Glomerular visceral epithelial cell (primary cell): ENCODE data around the gene CYBA.

Source experiments
- DNase-seq: peaks from one replicate; pipeline ENCODE4 v3.0.0-alpha.2; 2016; ENCODE audit errors: extremely low spot score

Gene CYBA

DNA sequence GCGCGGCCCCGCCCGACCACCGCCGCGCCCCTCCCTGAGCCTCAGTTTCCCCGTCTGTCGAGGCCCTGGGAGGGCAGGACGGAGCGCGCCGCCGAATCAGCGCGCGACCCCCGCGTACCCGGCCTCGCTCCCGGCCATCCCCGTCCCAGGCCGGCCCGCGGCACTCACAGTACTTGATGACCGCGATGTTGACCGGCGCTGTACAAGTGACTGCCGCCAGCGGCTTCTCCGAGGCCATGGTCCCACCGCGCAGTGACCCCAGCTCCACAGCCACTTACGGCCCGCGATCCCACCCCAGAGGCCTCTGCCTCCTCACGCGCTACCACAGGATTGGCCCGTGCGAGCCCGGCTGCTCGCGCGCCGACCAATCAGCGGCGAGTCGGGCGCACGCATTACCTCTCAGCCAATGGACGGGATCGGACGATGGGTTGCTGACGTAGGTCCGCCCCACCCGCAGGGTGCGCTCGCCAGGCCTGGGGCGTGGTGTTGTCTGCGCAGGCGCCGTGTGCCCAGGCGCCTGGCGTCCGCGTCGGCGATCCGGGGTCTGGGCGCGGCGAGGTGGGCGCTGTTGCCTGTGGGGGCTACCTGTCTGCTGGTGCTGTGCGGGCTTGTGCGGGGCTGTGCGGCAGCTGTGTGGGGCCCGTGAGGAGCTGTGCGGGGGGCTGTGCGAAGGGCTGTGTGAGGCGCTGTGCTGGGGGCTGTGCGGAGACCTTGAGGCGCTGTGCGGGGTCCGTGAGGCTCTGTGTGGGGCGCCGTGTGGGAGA is 12.2 kb upstream of the CYBA start, which contains the start of gene MVD:
Gene MVD, minus strand, starts transcription at position 249 of the 764 bp plus-strand sequence. Its CDS starts 11 bp downstream, at position 238.
- DNase-seq = peak; percentile 97

DNA sequence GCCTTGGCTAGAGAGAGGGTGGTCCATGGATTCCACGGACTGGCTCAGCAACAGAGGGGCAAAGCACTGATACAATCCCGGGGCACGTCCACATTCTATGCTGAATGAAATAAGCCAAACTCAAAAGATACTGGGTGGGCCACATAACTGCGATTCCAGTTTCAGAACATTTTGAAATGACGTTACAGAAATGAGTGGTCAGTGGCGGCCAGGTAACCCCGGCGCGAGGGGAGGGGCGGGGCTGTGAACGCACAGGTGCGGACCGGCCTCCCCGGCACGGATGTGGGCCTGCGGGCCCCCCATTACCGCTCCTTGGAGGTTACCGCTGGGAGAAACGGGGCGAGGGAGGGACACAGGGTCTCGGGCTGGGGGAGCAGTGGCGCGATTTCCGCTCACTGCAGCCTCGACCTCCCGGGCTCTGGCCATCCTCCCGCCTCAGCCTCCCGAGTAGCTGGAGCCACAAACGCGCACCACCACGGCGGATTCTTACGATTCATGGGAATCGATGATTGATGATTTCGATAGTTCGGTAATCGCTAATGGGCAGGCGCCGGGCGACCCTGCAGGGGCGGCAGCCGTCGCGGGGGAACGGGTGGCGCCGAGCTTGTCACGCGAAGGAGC is 11.5 kb upstream of the CYBA start:
- no peak for DNase-seq

DNA sequence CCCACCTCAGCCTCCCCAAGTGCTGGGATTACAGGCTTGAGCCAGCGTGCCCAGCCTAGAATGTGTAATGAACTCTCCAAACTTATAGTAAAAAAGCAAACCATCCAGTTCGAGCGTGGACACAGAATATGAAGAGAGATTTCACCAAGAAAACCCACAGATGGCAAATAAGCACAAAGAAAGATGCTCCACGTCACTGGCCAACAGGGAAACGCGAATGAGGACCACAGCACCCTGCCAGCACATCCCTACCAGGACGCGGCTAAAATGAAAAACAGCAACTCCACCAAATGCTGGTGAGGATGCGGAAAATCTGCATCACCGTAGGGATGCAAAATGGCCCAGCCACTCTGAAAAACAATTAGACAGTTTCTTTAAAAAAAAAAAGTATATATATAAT is 10.6 kb upstream of the CYBA start:
- no peak for DNase-seq

DNA sequence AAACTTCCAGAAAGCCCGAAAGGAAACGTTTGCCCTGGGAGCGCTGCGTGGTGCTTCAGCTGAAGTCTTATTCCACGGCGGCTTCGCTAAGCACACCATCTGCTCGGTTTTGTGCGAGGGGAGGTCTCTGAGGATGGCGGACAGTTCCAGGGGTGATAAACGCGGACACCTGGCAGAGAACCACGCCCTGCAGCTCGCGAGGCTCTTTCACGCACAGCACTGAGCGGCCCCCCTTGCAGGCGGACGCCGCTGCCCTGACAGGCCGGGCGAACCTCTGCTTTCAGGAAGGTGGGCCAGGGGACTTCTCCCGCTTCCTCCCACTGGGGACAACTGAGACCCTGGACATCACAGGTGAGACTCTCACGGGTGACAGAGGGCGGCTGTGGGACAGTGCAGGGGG is 8.3 kb upstream of the CYBA start:
- no peak for DNase-seq

DNA sequence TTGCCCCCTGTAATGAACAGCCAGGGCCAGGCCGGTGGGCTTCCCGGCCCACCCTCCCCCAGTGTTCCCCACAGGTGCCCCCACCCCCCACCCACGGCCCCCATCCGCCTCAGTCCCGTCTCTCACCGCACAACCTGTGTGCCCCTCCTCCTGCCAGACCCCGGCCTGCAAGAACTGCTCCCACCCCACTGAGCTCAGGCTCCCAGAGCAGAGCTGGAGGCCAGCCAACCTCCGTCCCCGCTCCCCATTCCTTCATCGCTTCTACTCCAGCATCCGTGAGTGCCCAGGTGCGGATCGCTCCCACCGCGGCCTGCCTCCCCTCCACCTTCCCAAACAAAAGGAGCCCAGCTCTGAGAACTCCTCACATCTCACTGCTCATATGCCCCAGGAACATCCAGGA is 7.9 kb upstream of the CYBA start:
- no peak for DNase-seq

DNA sequence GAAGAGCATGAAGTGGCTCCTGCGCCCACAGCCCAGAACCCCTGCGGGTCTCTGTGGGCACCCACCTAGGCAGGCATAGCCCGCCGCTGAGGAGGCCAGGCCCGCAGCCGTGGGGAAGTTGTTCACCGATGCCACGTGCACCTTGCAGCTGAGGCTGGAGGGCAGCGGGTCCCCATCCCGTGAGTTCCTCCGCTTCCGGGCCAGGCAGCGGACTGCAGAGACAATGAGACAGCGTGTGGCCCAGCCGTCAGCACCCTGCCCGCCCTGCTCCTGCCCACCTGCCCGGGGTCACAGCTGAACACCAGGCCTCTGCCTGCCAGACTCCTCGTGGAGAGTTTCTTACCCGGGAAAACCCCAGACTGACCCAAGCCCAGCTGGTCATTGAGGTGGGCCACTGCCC is 6.5 kb upstream of the CYBA start:
- no peak for DNase-seq

DNA sequence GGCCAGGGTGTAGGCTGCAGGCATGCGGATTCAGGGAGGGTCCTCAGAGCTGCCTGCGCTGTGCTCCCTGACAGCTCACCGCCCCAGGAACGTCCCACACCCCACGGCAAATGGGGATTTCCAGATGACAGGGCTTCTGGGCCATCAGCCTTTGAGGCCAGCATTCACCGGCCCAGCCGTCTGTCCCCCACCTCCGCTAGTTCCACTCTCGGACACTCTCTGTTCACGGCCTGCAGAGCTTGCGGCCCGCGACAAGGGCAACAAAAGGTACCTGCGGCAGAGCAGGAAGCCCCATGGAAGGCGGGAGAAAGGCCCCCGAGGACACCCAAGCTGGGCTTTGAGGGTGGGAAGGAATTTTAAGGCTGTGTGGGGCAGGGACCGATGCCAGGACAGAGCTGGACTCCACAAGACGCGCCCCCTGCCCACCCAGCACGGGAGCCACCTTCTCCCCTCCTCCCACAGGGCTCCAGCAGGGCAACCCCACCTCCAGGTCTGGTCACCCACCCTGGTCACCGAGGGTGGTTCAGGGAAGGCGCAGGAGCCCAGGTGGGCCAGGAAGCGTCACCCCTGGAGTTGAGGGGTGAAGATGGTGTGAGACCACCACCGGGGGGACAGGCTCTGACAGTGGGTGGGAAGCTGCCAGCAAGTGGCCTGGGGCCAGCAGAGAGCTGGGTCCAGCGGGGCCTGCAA is 5.6 kb upstream of the CYBA start:
- no peak for DNase-seq

DNA sequence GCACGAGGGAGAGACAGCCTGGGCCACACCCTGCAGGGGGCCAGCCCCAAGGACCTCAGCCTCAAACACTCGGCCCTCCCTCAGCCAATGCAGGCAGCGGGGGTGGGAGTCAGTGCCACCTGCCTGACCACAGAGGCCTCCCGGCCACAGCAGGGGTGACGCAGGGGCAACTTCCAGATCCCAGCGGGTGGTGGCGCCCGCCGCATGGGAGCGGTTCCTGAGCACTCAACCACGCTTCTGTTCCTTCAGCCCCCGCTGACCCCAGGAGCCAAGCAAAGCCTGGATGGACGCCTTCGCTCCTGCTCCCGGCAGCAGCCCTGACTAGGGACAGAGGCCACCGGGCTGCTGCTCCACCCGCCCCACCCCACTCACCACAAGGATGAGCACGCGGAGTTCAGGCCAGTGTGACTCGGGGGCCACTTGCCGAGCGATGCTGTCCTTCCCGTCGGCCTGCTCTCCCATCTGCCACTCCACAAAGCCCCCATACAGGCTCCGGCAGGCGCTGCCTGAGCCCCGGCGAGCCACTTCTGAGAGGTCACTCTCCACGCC is 5.0 kb upstream of the CYBA start:
- DNase-seq = no peak

DNA sequence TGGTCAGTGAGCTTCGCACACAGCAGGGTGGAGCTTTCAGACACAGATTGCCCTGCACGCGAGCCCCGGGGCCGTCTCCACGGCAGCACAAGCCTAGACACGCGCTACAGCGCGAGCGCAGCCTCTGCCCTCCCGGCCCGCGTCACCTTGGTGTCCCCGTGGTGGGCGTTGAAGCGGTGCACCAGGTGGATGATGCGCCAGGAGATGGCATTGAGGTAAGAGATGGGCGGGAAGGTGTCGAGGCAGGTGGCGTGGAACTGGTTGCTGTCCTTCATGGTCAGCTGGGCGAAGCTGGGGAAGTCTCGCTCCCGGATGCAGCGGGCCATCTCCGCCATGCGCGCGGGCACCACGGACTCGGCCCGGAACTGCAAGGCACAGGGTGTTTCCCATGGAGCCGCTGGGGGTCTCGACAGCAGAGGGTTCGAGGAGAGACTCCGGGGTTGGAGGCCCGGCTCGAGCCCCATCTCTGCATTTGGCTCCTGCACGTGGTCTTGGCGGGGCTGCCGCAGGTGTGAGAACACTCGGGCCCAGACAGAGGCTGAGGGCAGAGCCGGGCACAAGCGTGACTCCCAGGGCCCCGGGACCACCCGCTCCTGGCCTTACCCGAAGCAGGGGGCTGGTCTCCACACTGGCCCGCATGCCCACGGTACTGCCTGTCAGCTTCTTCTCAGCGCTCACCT is 4.3 kb upstream of the CYBA start:
- DNase-seq = no peak

DNA sequence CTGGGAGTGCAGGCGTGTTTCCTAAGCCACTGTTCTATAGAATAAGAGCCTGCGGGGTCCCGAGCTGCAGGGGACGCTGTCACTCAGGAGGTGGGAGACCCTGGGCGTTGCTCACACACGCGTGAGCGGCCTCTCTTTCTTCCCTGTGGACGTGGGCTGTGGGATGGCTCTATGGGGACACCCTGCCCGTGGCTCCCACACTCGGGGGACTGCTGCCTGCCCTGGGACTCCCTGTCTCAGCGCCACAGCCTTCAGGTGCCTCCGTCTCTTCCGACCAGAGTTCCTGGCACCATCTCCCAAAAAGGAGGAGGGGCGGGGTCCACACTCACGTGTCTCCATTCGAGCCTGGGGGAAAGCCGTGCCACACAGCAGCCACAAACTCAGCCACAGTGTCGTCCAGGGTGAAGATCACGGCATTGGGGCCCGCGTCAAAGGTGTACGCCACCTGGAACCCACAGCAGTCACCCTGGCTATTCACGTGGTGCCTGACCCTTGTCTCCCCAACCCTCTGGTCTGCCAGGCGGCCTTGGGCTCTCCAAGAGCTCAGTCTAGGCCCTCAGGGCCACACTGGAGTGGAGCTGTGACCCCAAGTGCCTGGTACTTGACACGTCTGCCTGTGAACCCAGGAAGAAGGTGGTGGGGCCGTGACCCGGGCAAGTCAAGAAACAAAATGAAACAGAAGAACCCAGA is 3.7 kb upstream of the CYBA start:
- no peak for DNase-seq

DNA sequence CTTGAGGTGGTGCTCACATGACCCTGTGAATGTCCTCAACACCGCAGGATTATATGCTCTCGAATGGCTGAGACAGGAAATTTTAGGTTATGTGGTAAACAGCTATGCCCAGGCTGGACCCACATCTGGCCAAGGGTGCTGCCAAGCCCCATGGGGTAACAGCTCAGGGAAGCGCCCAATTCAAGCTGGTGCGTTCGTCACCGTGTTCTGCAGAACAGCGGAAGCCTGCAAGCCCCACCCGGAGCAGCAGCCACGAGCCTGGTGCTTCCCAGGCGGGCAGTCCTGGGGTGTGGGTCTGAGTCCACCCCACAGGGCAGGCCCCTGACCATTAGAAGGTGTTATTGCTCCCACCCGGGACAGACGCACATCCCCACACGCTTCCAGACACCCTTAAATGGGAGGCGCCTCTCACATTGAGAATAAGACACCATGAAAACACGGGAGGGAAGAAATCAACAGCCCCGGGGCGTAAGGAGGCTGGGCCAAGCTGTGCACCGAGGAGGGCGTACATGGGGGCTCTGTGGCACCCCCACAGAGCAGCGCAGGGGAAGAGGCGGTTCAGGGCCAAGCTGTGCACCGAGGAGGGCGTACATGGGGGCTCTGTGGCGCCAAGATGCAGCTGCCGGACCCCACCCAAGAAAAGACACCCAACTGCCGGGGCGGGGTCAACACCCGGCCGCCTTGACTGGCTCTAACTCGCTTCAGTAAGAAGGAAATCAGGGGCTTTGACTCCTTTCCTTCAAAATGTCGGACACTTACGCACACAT is 2.9 kb upstream of the CYBA start:
- DNase-seq = no peak

DNA sequence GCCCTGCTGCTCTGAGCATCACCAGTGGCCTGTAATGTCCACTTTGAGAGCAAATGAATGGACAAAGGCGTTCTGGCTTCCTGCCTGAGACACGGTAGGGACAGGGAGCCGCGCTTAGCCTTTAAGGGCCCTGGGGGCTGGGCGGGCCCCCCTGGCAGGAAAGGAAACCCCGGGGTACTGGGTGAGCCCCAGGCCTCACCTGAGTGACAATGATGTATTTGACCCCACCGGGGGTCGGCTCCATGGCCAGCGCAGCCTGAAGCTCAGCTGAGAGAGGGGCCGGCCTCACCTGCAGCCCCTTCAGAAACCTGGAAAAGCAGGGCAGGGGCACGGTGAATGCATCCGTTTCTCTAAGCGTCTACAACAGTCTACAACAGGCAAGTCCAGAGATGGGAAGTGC is 2.2 kb upstream of the CYBA start:
- DNase-seq = no peak

DNA sequence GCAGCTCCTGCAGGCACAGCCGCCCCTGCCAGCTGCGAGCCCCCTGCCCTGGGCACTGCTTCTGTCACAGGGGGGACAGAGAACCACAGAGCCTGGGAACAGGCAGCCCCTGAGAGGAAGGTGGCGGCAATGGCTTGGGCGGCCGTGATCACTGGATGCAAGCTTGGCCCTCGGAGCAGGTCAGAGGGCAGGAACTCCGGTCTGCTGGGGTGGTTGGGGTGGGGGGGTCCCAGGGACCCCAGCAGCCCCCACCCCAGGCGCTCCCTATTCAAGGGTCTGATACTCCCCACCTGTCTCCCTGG is 1.9 kb upstream of the CYBA start:
- no peak for DNase-seq

DNA sequence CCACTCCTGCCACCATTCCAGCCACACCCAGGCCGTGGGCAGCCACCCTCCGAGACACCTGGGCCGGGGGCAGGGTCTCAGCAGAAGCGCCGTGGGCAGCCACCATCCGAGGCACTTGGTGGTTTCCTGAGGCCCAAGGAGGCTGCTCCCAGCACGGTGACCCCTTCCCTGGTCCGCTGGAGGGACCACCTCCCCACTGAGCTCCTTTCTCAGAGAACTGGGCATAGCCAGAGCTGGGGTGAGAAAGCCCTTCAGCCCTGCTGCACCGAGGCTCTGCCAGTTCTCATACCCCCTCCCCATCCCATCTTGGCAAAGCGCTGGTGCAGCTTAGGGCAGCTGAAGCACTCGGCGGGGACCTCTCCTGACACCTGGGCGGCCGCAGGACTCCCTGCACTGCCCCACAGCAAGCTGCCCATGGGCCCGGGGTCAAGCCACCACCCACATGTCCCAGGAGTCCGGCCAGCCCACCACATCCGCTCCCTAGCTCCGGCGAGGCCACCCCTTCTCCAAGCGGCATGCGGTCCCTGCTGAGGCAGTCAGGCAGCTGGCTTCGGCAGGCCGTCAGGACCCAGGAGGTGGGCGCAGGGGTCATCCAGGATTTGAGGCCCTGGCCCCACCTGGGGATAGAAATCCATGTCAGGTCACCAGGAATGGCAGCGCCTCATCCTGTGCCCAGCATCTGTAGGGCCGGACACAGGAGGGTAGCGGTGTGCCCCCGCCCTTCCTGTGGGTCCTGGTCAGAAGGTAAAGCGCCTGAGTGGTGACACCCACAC is 1.3 kb upstream of the CYBA start:
- DNase-seq = no peak

DNA sequence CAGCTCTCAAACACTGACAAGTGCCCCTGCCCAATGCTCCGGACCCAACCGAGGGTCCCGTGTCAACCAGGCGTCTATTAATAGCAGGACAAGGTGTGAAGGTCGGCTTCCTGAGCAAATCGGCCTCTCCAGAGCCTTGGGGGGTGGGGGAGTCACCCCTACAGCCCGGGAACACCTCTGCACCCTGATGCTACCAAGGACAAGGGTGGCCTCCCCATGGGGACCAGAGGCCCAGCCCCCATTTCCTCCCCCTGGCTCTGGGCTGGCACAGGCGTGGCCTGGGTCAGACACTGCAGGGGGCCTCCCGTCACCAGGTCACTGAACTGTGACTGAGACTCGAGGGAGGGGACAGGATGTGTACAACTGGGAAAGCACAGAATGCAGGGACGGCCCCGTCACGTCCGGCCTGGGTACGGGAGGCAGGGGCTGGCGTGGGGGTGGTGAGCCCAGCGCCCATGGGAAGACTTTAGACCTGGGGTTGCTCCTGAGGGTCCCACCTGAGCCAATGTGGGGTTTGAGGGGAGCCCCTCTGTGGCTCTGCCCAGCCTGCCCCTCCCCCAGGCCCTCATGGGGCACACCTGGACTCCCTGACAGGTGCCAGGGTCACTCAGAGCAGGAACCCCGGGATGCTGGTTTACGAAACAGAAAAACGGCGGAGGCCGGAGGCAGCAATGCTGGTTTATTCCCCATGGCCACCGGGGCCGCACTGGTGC is 579 bp upstream of the CYBA start:
- DNase-seq = peak; percentile 87

DNA sequence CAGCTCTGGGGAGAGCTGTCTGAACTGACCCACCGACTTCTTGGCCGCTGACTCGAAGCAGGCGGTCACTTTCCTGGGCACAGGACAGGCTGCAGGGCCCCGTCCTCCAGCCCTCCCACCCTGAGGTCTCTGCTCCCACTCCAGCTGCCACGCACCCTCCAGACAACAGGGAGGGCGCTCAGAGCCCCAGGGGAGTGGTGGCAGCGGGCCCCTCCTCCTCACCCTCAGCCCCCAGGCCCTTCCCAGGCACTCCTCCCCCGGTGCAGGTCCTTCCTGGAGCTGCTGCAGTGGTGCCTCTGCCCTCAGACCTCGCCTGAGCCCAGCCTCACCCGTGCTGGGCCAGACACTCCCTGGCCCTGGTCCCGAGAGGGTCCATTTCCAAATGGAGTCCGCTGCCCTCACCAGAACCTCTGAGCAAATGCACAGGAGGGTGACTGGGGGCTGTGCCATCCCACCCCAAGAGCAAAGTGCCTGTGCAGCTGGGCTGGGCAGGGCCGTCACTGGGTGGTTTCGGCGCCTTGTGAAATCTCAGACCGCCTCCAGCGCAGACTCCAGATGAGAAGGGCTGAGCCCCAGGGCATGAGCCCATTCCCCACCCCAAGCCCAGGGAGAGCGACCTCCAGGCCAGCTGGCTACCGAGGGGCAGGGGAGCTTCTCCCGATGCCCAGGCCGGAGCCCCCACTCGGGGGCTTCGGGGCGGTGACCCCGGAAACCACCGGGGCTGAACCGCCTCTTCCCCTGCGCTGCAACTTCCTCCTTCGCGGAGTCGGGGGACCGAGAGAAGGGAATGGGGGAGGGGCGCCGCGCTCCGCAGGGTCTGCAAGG is 717 bp downstream of the CYBA start:
- no peak for DNase-seq

DNA sequence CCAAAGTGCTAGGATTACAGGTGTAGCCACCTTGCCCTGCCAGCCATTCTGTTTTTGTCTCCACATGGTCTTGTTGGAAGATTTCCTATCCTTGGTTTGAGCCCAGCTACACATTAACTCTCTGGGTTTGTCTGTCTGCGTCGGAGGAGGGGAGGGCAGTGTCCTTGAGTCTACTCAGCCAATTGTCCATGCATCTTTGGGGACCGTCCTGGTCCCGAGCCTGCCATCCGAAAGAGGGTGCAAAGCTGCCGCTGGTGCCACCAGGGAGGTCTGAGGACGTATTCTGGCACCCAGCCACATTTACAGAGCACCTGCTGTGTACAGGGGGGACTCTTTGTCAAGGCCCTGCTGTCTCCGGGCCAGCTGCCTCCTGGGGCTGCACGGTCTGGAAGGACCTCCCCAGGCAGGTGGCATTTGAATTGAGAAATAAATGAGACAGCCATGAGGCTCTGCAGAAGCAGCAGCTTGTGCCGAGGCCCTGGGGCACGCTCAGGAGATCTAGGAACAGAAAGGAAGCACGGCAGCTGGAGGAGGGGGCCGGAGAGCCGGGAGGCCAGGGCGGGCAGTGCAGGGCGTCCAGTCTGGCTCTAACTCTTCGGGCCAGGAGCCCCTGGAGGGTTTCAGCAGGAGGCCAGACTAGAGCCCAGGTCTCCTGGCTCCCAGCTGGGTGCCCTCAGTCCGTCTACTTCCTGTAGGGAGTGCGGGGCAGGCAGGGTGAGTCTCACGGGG is 1.5 kb downstream of the CYBA start:
- no peak for DNase-seq
